Fibroblast of mammary gland (primary cell): ENCODE results near the gene AQP7.

Source experiments
- DNase-seq: peaks from one replicate; pipeline ENCODE4 v3.0.0-alpha.2; 2010; ENCODE audit warnings: low read depth
- H3K4me3 ChIP-seq: 2 replicates; pipeline ENCODE4 v1.5.1; 2011; ENCODE audit warnings: low read depth, mild to moderate bottlenecking, low read length, moderate library complexity; ENCODE audit not compliant: control insufficient read depth
- CTCF ChIP-seq: conservative IDR thresholded peaks from 2 replicates; pipeline ENCODE4 v1.5.1; 2011; ENCODE audit warnings: low read depth, low read length, inconsistent platforms; ENCODE audit not compliant: control insufficient read depth, insufficient read depth

AQP7 gene

GRCh38 chr9:33380390-33381094 is 21.8 kb downstream of the AQP7 start:
- H3K4me3 ChIP-seq = no peak overlapping the region
- TF ChIP-seq CTCF = no peak
- DNase-seq = no peak

- no peak for DNase-seq
- H3K4me3 ChIP-seq = no peak overlapping the region
- TF ChIP-seq CTCF = no peak
Measured at GRCh38 chr9:33379666-33380389, 22.5 kb downstream of the AQP7 start.

- no peak for DNase-seq
- no peak for TF ChIP-seq CTCF
- H3K4me3 ChIP-seq = no peak overlapping the region
Measured at GRCh38 chr9:33378121-33378795, 24.1 kb downstream of the AQP7 start.

- H3K4me3 ChIP-seq = no peak overlapping the region
- DNase-seq = no peak
- TF ChIP-seq CTCF = no peak
Measured at GRCh38 chr9:33377089-33377715, 25.2 kb downstream of the AQP7 start.

- DNase-seq = peak; percentile 29
- TF ChIP-seq CTCF = no peak
- no peak overlapping the region for H3K4me3 ChIP-seq
Measured at GRCh38 chr9:33375841-33376321, 26.5 kb downstream of the AQP7 start.

GRCh38 chr9:33375238-33375840 is 27.0 kb downstream of the AQP7 start:
- H3K4me3 ChIP-seq = no peak overlapping the region
- no peak for TF ChIP-seq CTCF
- DNase-seq = no peak
